ENCODE data around the gene ZNF496.
"Not testable (repeated sequence)": the region's sequence is repeated elsewhere in the genome, so short reads cannot be mapped to it uniquely, and the experiment has no call there.

ZNF496 gene

GRCh38 chr1:247291833-247292561, 39.7 kb downstream of the ZNF496 start:
- DNase-seq = no peak

DNA sequence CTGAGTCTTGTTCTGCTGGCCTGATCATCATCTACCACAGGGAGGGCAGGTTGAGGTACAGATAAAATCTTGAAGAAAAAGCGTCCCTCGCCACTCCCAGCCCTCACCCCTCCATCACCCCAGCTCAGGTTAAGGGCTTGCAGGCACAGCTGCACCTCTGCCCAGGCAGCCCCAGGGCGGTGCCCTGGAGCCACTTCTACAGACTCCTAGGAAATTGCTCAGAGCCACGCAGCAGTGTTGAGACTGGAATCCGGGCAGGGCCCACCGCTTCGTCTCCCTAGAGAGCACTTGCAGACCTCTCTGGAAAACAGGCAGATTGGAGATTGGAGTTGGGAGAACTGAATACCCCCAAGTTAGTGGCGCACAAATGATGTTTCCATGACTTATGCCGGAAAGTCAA, 40.5 kb downstream of the ZNF496 start:
- no peak for DNase-seq

DNA sequence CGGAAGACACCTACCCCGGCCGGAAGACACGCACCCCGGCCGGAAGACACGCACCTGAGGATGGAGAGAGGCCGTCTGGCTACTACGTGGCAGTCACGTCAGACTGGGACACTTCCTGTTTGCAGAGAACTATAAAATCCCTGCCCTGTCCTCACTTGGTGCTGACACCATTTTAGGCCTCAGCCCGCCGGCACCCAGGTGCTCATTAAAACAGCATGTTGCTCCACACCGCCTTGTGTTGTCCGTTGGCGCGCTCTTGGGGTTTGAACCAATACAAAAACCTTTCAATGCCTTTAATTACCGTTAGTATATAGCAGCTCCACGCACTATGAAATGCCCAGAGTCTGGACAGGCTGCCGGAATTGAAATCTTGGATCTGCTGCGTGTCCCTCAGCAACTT, 41.1 kb downstream of the ZNF496 start:
- DNase-seq = no peak

GRCh38 chr1:247289274-247289892, 42.3 kb downstream of the ZNF496 start:
- DNase-seq = not testable (repeated sequence)

GRCh38 chr1:247288341-247288740, 43.3 kb downstream of the ZNF496 start:
- no peak for DNase-seq

- DNase-seq = no peak
Measured at GRCh38 chr1:247287460-247287859, 44.2 kb downstream of the ZNF496 start.

DNA sequence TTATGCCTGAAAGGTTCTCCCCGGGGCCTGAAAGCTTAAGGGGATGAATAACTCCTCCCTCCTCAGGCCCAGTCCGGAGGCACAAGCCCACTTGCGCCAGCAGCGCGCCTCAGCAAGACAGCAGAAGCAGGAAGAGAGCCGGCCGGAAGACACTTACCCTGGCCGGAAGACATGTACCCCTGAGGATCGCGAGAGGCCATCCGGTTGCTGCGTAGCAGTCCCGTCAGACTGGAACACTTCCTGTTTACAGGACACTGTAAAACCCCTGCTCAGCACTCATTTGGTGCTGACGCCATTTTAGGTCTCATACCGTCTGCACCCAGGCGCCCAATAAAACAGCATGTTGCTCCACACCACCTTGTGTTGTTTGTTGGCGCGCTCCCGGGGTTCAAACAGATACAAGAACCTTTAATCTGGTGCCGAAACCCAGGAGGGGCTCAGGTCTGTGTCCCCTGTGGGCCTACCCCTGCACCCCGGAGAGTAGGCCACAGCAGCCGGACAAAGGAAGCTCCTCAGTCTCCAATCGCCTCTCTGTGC, 45.5 kb downstream of the ZNF496 start:
- DNase-seq = no peak

- DNase-seq = no peak
Measured at GRCh38 chr1:247281001-247281574, 50.6 kb downstream of the ZNF496 start.

DNA sequence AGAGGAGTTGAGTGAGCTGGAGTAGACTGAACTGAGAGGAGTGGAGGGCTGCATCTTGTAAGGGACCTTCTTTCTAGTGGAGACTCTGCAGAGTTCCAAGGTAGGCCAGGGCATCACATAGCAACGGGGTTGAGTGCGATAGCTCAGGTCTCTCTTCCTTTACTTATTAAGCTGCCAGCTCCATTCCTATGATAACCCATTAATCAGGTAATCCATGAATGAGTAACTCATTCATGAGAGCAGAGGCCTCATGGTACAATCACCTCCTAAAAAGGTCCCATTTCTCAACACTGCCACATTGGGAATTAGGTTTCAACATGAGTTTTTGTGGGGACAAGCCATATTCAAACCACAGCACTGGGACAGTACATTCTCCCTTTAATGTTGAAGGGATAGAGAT, 54.5 kb downstream of the ZNF496 start:
- no peak for DNase-seq

GRCh38 chr1:247274605-247275256, 56.9 kb downstream of the ZNF496 start:
- no peak for DNase-seq

- DNase-seq = no peak
Measured at GRCh38 chr1:247273013-247273412, 58.7 kb downstream of the ZNF496 start.

DNA sequence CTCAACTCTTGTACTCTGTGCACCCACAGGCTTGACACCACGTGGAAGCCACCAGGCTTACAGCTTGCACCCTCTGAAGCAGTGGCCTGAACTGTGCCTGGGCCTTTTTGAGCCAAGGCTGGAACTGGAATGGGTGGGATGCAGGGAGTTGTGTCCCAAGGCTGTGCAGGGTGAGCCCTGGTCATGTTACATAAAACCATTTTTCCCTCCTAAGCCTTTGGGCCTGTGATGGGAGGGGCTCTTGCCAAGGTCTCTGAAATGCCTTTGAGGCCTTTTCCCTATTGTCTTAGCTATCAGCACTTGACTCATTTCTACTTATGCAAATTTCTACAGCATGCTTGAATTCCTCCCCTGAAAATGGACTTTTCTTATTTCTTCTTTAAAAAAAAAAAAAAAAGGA, 61.7 kb downstream of the ZNF496 start:
- DNase-seq = no peak

GRCh38 chr1:247269133-247269532, 62.5 kb downstream of the ZNF496 start:
- no peak for DNase-seq

- DNase-seq = no peak
Measured at GRCh38 chr1:247268390-247269045, 63.1 kb downstream of the ZNF496 start.

GRCh38 chr1:247266053-247266452, 65.6 kb downstream of the ZNF496 start:
- DNase-seq = no peak

DNA sequence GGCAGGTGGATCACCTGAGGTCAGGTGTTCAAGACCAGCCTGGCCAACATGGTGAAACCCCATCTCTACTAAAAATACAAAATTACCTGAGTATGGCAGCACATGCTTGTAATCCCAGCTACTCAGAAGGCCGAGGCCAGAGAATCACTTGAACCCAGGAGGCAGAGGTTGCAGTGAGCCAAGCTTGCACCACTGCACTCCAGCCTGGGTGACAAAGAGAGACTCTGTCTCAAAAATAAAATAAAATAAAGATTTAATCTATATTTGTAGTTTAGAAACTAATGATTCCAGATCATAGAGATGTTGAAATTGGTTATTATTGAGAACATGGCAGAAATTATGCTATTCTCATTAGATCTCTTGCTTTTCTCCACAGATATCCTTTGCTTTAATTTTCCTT, 75.9 kb downstream of the ZNF496 start, which contains the start of gene VN1R5:
VN1R5 (plus strand) TSS at position 301 of the 400 bp plus-strand sequence.
- not testable (repeated sequence) for DNase-seq

DNA sequence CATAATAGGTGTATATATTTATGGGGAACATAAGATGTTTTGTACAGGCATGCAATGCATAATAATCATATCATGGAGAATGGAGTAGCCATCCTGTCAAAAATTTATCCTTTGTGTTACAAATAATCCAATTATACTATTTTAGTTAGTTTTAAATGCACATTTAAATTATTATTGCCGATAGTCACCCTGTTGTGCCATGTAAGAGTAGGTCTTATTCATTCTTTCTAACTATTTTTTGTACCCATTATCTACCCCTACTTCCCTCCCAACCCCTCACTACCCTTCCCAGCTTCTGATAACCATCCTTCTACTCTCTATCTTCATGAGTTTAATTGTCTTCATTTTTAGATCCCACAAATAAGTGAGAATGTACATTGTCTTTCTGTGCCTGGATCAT, 84.1 kb downstream of the ZNF496 start:
- no peak for DNase-seq

Data from activated naive CD4-positive, alpha-beta T cell treated with anti-CD3 and anti-CD28 coated beads, Interleukin-2, amount 50 U/mL, for 16 hours (primary cell).